Measurements from ENCODE around the gene IL18R1.

DNA sequence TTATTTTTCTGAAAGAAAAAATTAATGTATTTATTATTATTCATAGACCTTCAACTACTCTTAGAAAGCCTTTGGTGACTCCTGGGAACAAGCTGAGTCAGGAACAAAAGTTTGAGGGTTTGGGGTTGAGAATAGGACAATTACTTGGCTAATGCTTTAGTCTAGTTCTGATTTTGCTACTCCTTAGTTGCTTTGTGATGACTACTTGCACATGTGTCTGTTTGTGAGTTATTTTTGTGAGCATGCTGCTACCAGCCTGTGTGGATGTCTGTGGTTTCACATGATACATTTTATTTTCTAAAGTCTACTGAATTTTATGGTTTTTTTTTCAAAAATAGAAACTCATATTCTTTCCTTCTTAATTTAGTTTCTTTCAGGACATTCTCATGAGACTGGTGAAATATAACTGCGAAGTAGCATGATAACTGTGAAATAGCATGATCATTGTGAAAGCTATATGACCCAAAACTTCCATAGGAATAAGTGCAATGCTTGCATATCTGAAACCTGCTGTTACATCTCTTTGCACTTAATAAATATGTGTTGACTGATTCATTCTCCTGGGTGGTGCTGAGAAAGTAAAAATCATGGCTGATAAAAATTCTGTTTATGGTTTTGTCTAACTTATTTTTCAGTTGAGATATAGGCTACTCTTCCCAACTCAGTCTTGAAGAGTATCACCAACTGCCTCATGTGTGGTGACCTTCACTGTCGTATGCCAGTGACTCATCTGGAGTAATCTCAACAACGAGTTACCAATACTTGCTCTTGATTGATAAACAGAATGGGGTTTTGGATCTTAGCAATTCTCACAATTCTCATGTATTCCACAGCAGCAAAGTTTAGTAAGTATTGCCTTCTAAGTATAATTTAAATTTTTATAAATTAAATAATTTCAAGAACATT lies 17.9 kb upstream of the IL18R1 start:
- TF ChIP-seq, protein P1, sequence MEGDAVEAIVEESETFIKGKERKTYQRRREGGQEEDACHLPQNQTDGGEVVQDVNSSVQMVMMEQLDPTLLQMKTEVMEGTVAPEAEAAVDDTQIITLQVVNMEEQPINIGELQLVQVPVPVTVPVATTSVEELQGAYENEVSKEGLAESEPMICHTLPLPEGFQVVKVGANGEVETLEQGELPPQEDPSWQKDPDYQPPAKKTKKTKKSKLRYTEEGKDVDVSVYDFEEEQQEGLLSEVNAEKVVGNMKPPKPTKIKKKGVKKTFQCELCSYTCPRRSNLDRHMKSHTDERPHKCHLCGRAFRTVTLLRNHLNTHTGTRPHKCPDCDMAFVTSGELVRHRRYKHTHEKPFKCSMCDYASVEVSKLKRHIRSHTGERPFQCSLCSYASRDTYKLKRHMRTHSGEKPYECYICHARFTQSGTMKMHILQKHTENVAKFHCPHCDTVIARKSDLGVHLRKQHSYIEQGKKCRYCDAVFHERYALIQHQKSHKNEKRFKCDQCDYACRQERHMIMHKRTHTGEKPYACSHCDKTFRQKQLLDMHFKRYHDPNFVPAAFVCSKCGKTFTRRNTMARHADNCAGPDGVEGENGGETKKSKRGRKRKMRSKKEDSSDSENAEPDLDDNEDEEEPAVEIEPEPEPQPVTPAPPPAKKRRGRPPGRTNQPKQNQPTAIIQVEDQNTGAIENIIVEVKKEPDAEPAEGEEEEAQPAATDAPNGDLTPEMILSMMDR (IDR thresholded peaks at IDR 0.05): no peak
- no peak for TF ChIP-seq POLR2A (IDR thresholded peaks at IDR 0.05)
